ENCODE results near the gene PRDM11. TPM values are rescaled to one million over a fixed set of nuclear protein-coding genes. Genes with fewer than 3 reads are reported as not detected.

The PRDM11 gene
- total and polyA plus RNA-seq, 2 of the 4 experiments (the other 2 are of a cell fraction), result 2.2 to 2.7 TPM

- Histone ChIP-seq H3K9ac (ENCODE audit: low read depth, low read length) (no peak overlapping the region), H3K14ac (replicated peaks; ENCODE audit: low read depth, low read length) (no peak overlapping the region), H2AFZ (replicated peaks; ENCODE audit: low read length, poor library complexity) (no peak overlapping the region), H3K4ac (ENCODE audit: low read depth, low read length) (no peak overlapping the region), H2BK15ac (ENCODE audit: low read depth, low read length) (no peak overlapping the region), H4K5ac (ENCODE audit: low read depth, low read length) (no peak overlapping the region), H4K8ac (ENCODE audit: low read depth in 2 of 2, low read length in 2 of 2) (no peak overlapping the region), H2BK120ac (ENCODE audit: low read depth, low read length) (no peak overlapping the region), H3K9me1 (ENCODE audit: insufficient read depth, low read length) (no peaks in the 10 kb centered on the region), H3K36me3 (ENCODE audit: control insufficient read depth, insufficient read depth, low read length) (no peaks in the 10 kb centered on the region), H3K9me3 (ENCODE audit: control insufficient read depth, insufficient read depth, low read length) (no peaks in the 10 kb centered on the region), H3K4me1 (ENCODE audit: control insufficient read depth, insufficient read depth, low read length) (peaks cover 5% of the 10 kb centered on the region; the same call in 1 of the 2 replicates), H3K18ac (ENCODE audit: low read depth, low read length) (no peak overlapping the region), H2BK20ac (ENCODE audit: low read depth, low read length) (no peak overlapping the region), H4K91ac (ENCODE audit: insufficient read depth, low read depth, low read length) (no peak overlapping the region), H3K23ac (ENCODE audit: low read depth, low read length) (no peak overlapping the region), H2AK5ac (ENCODE audit: low read depth, low read length) (no peak overlapping the region), H3K79me1 (ENCODE audit: low read depth in 1 of 2, low read length in 2 of 2) (no peaks in the 10 kb centered on the region), H3K27ac (ENCODE audit: insufficient read depth, low read length) (no peak overlapping the region), H3K27me3 (ENCODE audit: control insufficient read depth, insufficient read depth, low read length) (peaks cover 21% of the 10 kb centered on the region; the same call in 1 of the 2 replicates), H3K4me2 (ENCODE audit: low read depth, low read length) (no peak overlapping the region), H4K20me1 (ENCODE audit: insufficient read depth, low read length) (peaks cover 4% of the 10 kb centered on the region; the same call in 1 of the 2 replicates), H3K56ac (ENCODE audit: extremely low read depth, insufficient read depth, low read length) (no peak overlapping the region), H2AK9ac (replicated peaks; ENCODE audit: low read depth, low read length, poor library complexity) (no peak overlapping the region), H3K4me3 (ENCODE audit: insufficient read depth, low read depth, low read length) (no peak overlapping the region), H2BK5ac (ENCODE audit: low read depth, low read length, poor library complexity, severe bottlenecking) (no peak overlapping the region)
- ChIA-PET POLR2A (ENCODE audit: unreplicated experiment) (no interaction called here), CTCF (interaction anchor here (0.7 to 5.4 kb wide), 2 partner anchors 162 to 170 kb away, joined by 4 to 70 read pairs; no protein-coding TSS in a partner anchor)
- intact Hi-C loops (cut with micrococcal nuclease) (loop anchor here (10.0 kb wide), 1 partner anchor 552 kb away; no protein-coding TSS in a partner anchor), dilution Hi-C loops (cut with HindIII; ENCODE audit: low sequenced_read_pairs, unreplicated experiment) (no loop called here), in situ Hi-C loops (cut with MboI; ENCODE audit: low sequenced_read_pairs) (loop anchor here (5.0 kb wide), 2 partner anchors 179 to 186 kb away; no protein-coding TSS in a partner anchor)
- ATAC-seq (ENCODE audit: low read depth) (no peak), DNase-seq (no peak)
- BruUV-seq (replicated peaks), result no TSS peak
- 72% methylated on average over 4 of the region's 9 CpGs; no CpG with 5 or more reads in 1 of the 2 experiments for WGBS, 2 experiments (ENCODE audit: extremely low coverage in 2 of 2, insufficient read length in 1 of 2)
- TF ChIP-seq MXI1 (IDR thresholded peaks at IDR 0.05; ENCODE audit: borderline replicate concordance, low read depth, low read length) (no peak), POLR2A (IDR thresholded peaks at IDR 0.05; ENCODE audit: low read depth, low read length) (no peak), MAFK (IDR thresholded peaks at IDR 0.05; ENCODE audit: low read depth, low read length) (no peak)
These were observed 40.0 kb upstream of the PRDM11 start for GRCh38 chr11:45106440-45106839.
